ENCODE measurements around the gene UNC5C. TPM values are rescaled to one million over a fixed set of nuclear protein-coding genes. Genes with fewer than 3 reads are reported as not detected.

UNC5C gene
- total and polyA plus RNA-seq, 4 experiments from 2014 or later: not detected

- Mint-ChIP-seq H3K4me3 (no peak overlapping the region), H3K27ac (no peak overlapping the region), H3K27me3 (peaks cover 0 to 1% of the 10 kb centered on the region in 2 donors), H3K9me3 (peaks cover 0 to 10% (median 4%) of the 10 kb centered on the region in 8 donors), H3K4me1 (no peaks in the 10 kb centered on the region), H3K36me3 (no peaks in the 10 kb centered on the region)
- no peak overlapping the region for H3K27ac ChIP-seq (ENCODE audit: low read depth, low read length)
- no peaks in the 10 kb centered on the region for H3K4me1 ChIP-seq (ENCODE audit: insufficient read depth, low read length)
- DNase-seq: no peak
- CTCF ChIA-PET (ENCODE audit: partially characterized antibody): no interaction called here
- H3K4me3 ChIP-seq (ENCODE audit: low read length in 2 of 2): no peak overlapping the region
- no peaks in the 10 kb centered on the region for H3K9me3 ChIP-seq (ENCODE audit: control insufficient read depth in 1 of 2, low read length in 2 of 2)
- H3K27me3 ChIP-seq (ENCODE audit: insufficient read depth, low read length): no peaks in the 10 kb centered on the region
- H3K36me3 ChIP-seq (ENCODE audit: insufficient read depth, low read length): no peaks in the 10 kb centered on the region
- intact Hi-C loops (cut with micrococcal nuclease): no loop called here
- POLR2A ChIA-PET (ENCODE audit: partially characterized antibody): no interaction called here
These were observed 248.5 kb downstream of the UNC5C start for GRCh38 chr4:95300304-95300703.

GRCh38 chr4:95296052-95296451 lies 252.7 kb downstream of the UNC5C start:
- Histone ChIP-seq H3K27me3 (ENCODE audit: insufficient read depth, low read length) (no peaks in the 10 kb centered on the region), H3K9me3 (ENCODE audit: control insufficient read depth in 1 of 2, low read length in 2 of 2) (no peaks in the 10 kb centered on the region), H3K27ac (ENCODE audit: low read depth, low read length) (no peak overlapping the region), H3K36me3 (ENCODE audit: insufficient read depth, low read length) (no peaks in the 10 kb centered on the region), H3K4me1 (ENCODE audit: insufficient read depth, low read length) (peaks cover 26% of the 10 kb centered on the region), H3K4me3 (ENCODE audit: low read length in 2 of 2) (no peak overlapping the region)
- Mint-ChIP-seq H3K4me1 (peaks cover 7 to 18% (median 13%) of the 10 kb centered on the region in 4 donors), H3K9me3 (peaks cover 0 to 10% (median 3%) of the 10 kb centered on the region in 8 donors), H3K27me3 (no peaks in the 10 kb centered on the region), H3K27ac (no peak overlapping the region), H3K36me3 (no peaks in the 10 kb centered on the region), H3K4me3 (no peak overlapping the region)
- DNase-seq: no peak
- ChIA-PET POLR2A (ENCODE audit: partially characterized antibody) (no interaction called here), CTCF (ENCODE audit: partially characterized antibody) (no interaction called here)
- intact Hi-C loops (cut with micrococcal nuclease): no loop called here

DNA sequence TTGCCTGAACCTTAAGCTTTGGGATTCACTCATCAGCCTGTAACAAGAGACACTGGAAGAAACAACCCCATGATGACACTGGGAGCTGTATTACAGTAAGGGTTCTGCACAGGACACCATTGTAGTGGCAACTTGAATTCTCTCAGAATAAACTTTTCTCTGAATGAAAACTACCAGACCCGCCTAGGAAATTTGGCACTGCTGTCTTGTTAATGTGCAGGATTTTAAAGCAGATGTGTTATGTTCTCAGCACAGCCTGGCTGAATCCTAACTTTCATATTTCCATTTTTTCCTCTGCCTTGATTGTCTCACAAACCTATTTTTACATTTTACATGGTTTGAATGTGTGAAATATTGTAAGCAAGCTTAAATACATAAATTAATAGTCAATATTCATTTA lies 253.6 kb downstream of the UNC5C start:
- ChIA-PET CTCF (ENCODE audit: partially characterized antibody) (no interaction called here), POLR2A (ENCODE audit: partially characterized antibody) (no interaction called here)
- Mint-ChIP-seq H3K9me3 (peaks cover 0 to 10% (median 3%) of the 10 kb centered on the region in 8 donors), H3K36me3 (no peaks in the 10 kb centered on the region), H3K4me3 (no peak overlapping the region), H3K27me3 (no peaks in the 10 kb centered on the region), H3K27ac (no peak overlapping the region), H3K4me1 (peaks cover 14 to 23% (median 16%) of the 10 kb centered on the region in 4 donors)
- Histone ChIP-seq H3K4me3 (ENCODE audit: low read length in 2 of 2) (no peak overlapping the region), H3K9me3 (ENCODE audit: control insufficient read depth in 1 of 2, low read length in 2 of 2) (no peaks in the 10 kb centered on the region), H3K36me3 (ENCODE audit: insufficient read depth, low read length) (no peaks in the 10 kb centered on the region), H3K4me1 (ENCODE audit: insufficient read depth, low read length) (peaks cover 34% of the 10 kb centered on the region), H3K27ac (ENCODE audit: low read depth, low read length) (no peak overlapping the region), H3K27me3 (ENCODE audit: insufficient read depth, low read length) (no peaks in the 10 kb centered on the region)
- intact Hi-C loops (cut with micrococcal nuclease): no loop called here
- no peak for DNase-seq

GRCh38 chr4:95294321-95294720 lies 254.5 kb downstream of the UNC5C start:
- H3K27ac Mint-ChIP-seq: no peak overlapping the region
- no peaks in the 10 kb centered on the region for H3K36me3 Mint-ChIP-seq
- no peaks in the 10 kb centered on the region for H3K27me3 Mint-ChIP-seq
- peaks cover 0 to 4% (median 1%) of the 10 kb centered on the region in 8 donors for H3K9me3 Mint-ChIP-seq
- H3K27ac ChIP-seq (ENCODE audit: low read depth, low read length): no peak overlapping the region
- no peaks in the 10 kb centered on the region for H3K36me3 ChIP-seq (ENCODE audit: insufficient read depth, low read length)
- CTCF ChIA-PET (ENCODE audit: partially characterized antibody): no interaction called here
- no peak overlapping the region for H3K4me3 Mint-ChIP-seq
- intact Hi-C loops (cut with micrococcal nuclease): no loop called here
- no peaks in the 10 kb centered on the region for H3K27me3 ChIP-seq (ENCODE audit: insufficient read depth, low read length)
- H3K4me1 ChIP-seq (ENCODE audit: insufficient read depth, low read length): peaks cover 42% of the 10 kb centered on the region
- POLR2A ChIA-PET (ENCODE audit: partially characterized antibody): no interaction called here
- no peak for DNase-seq
- no peaks in the 10 kb centered on the region for H3K9me3 ChIP-seq (ENCODE audit: control insufficient read depth in 1 of 2, low read length in 2 of 2)
- no peak overlapping the region for H3K4me3 ChIP-seq (ENCODE audit: low read length in 2 of 2)
- peaks cover 15 to 23% (median 17%) of the 10 kb centered on the region in 4 donors for H3K4me1 Mint-ChIP-seq

GRCh38 chr4:95293014-95293413 lies 255.8 kb downstream of the UNC5C start:
- peak in 4 of 5 donors; percentile 15 to 46 (median 32) for DNase-seq
- no peaks in the 10 kb centered on the region for H3K27me3 Mint-ChIP-seq
- H3K4me1 ChIP-seq (ENCODE audit: insufficient read depth, low read length): peaks cover 50% of the 10 kb centered on the region
- H3K36me3 ChIP-seq (ENCODE audit: insufficient read depth, low read length): no peaks in the 10 kb centered on the region
- H3K27ac Mint-ChIP-seq: peak overlapping the region in 2 of 7 donors; percentile 48 to 66
- ChIA-PET CTCF (ENCODE audit: partially characterized antibody) (interaction anchor here (1.3 kb wide), 1 partner anchor 104 kb away, joined by 3 read pairs; no protein-coding TSS in a partner anchor), POLR2A (ENCODE audit: partially characterized antibody) (interaction anchor here (0.7 kb wide), 1 partner anchor 157 kb away, joined by 3 read pairs; no protein-coding TSS in a partner anchor)
- no peaks in the 10 kb centered on the region for H3K9me3 ChIP-seq (ENCODE audit: control insufficient read depth in 1 of 2, low read length in 2 of 2)
- H3K9me3 Mint-ChIP-seq: no peaks in the 10 kb centered on the region
- peak overlapping the region in 6 of 8 donors; percentile 2 to 68 (median 40) for H3K4me3 Mint-ChIP-seq
- H3K27me3 ChIP-seq (ENCODE audit: insufficient read depth, low read length): no peaks in the 10 kb centered on the region
- H3K4me1 Mint-ChIP-seq: peaks cover 17 to 23% (median 18%) of the 10 kb centered on the region in 4 donors
- no peak overlapping the region for H3K4me3 ChIP-seq (ENCODE audit: low read length in 2 of 2)
- intact Hi-C loops (cut with micrococcal nuclease): no loop called here
- H3K27ac ChIP-seq (ENCODE audit: low read depth, low read length): no peak overlapping the region
- no peaks in the 10 kb centered on the region for H3K36me3 Mint-ChIP-seq

- Histone ChIP-seq H3K36me3 (ENCODE audit: insufficient read depth, low read length) (no peaks in the 10 kb centered on the region), H3K4me1 (ENCODE audit: insufficient read depth, low read length) (peaks cover 50% of the 10 kb centered on the region), H3K27me3 (ENCODE audit: insufficient read depth, low read length) (no peaks in the 10 kb centered on the region), H3K4me3 (ENCODE audit: low read length in 2 of 2) (no peak overlapping the region), H3K9me3 (ENCODE audit: control insufficient read depth in 1 of 2, low read length in 2 of 2) (no peaks in the 10 kb centered on the region), H3K27ac (ENCODE audit: low read depth, low read length) (no peak overlapping the region)
- POLR2A ChIA-PET (ENCODE audit: partially characterized antibody): no interaction called here
- H3K36me3 Mint-ChIP-seq: no peaks in the 10 kb centered on the region
- DNase-seq: peak in 1 of 5 donors; percentile 4
- H3K27ac Mint-ChIP-seq: peak overlapping the region in 1 of 7 donors; percentile 23
- no peaks in the 10 kb centered on the region for H3K27me3 Mint-ChIP-seq
- H3K4me3 Mint-ChIP-seq: peak overlapping the region in 6 of 8 donors; percentile 15 to 53 (median 28)
- peaks cover 17 to 23% (median 18%) of the 10 kb centered on the region in 4 donors for H3K4me1 Mint-ChIP-seq
- peaks cover 0 to 2% (median 0%) of the 10 kb centered on the region in 8 donors for H3K9me3 Mint-ChIP-seq
- CTCF ChIA-PET (ENCODE audit: partially characterized antibody): no interaction called here
- intact Hi-C loops (cut with micrococcal nuclease): no loop called here
These were observed 258.1 kb downstream of the UNC5C start for GRCh38 chr4:95290702-95291101.

- Mint-ChIP-seq H3K36me3 (no peaks in the 10 kb centered on the region), H3K4me3 (peak overlapping the region in 1 of 8 donors; percentile 17), H3K27me3 (no peaks in the 10 kb centered on the region), H3K27ac (peak overlapping the region in 1 of 7 donors; percentile 7), H3K9me3 (peaks cover 0 to 2% (median 0%) of the 10 kb centered on the region in 8 donors), H3K4me1 (peaks cover 16 to 23% (median 17%) of the 10 kb centered on the region in 4 donors)
- no peaks in the 10 kb centered on the region for H3K27me3 ChIP-seq (ENCODE audit: insufficient read depth, low read length)
- no peak for DNase-seq
- ChIA-PET CTCF (ENCODE audit: partially characterized antibody) (no interaction called here), POLR2A (ENCODE audit: partially characterized antibody) (no interaction called here)
- H3K27ac ChIP-seq (ENCODE audit: low read depth, low read length): no peak overlapping the region
- peaks cover 46% of the 10 kb centered on the region for H3K4me1 ChIP-seq (ENCODE audit: insufficient read depth, low read length)
- H3K36me3 ChIP-seq (ENCODE audit: insufficient read depth, low read length): no peaks in the 10 kb centered on the region
- no peak overlapping the region for H3K4me3 ChIP-seq (ENCODE audit: low read length in 2 of 2)
- intact Hi-C loops (cut with micrococcal nuclease): no loop called here
- no peaks in the 10 kb centered on the region for H3K9me3 ChIP-seq (ENCODE audit: control insufficient read depth in 1 of 2, low read length in 2 of 2)
These were observed 259.6 kb downstream of the UNC5C start for GRCh38 chr4:95289028-95289634.

All from CD4-positive, alpha-beta memory T cell (primary cell).